H1 (cell line): Measurements from ENCODE around the gene PGM1. TPM values are rescaled to one million over a fixed set of nuclear protein-coding genes. Genes with fewer than 3 reads are reported as not detected.

ENCODE experiments used
- CTCF ChIA-PET: fragments of 300-600 bp; sonication (Branson Sonifier 250); formaldehyde crosslinking; loops from one replicate; lab custom pipeline; 2021; ENCODE audit not compliant: partially characterized antibody; lab: Charles Lee
- POLR2A ChIA-PET: fragments of 300-600 bp; sonication (Branson Sonifier 250); formaldehyde crosslinking; loops from one replicate; lab custom pipeline; 2021; ENCODE audit warnings: inconsistent platforms; ENCODE audit not compliant: partially characterized antibody; lab: Charles Lee
- DNase-seq, 2 experiments: peaks; one replicate each; pipeline versions ENCODE4 v3.0.0 to v3.0.0-alpha.2; 2010 to 2022; ENCODE audit warnings: low spot score in 2 of 2, low read depth in 1 of 2, mixed read lengths in 1 of 2
- FAIRE-seq: peaks from 2 replicates; lab custom pipeline; 2011; peaks lifted over from hg19 to GRCh38; lab: Jason Lieb, UNC
- H2AFZ ChIP-seq: 2 replicates; pipeline ENCODE4 v1.8.1; 2012; ENCODE audit warnings: low read length, inconsistent platforms
- H2AK5ac ChIP-seq: 2 replicates; pipeline ENCODE4 v1.6.1; 2013; ENCODE audit warnings: low read depth, low read length
- H2BK120ac ChIP-seq: replicated peaks from 2 replicates; pipeline ENCODE3; 2013; ENCODE audit warnings: low read depth, low read length, inconsistent platforms
- H2BK12ac ChIP-seq: 2 replicates; pipeline ENCODE4 v1.6.1; 2013; ENCODE audit warnings: low read depth, low read length
- H2BK15ac ChIP-seq: 2 replicates; pipeline ENCODE4 v1.6.1; 2013; ENCODE audit warnings: low read length
- H2BK20ac ChIP-seq: 2 replicates; pipeline ENCODE4 v1.6.1; 2013; ENCODE audit warnings: low read length
- H2BK5ac ChIP-seq: 2 replicates; pipeline ENCODE4 v1.6.1; 2013; ENCODE audit warnings: low read depth, low read length
- H3K14ac ChIP-seq: 2 replicates; pipeline ENCODE4 v1.6.1; 2013; ENCODE audit warnings: inconsistent platforms; ENCODE audit not compliant: insufficient read length
- H3K18ac ChIP-seq: 2 replicates; pipeline ENCODE4 v1.6.1; 2013; ENCODE audit warnings: low read length; ENCODE audit errors: extremely low read depth
- H3K23ac ChIP-seq: 2 replicates; pipeline ENCODE4 v1.6.1; 2013; ENCODE audit warnings: inconsistent platforms; ENCODE audit not compliant: insufficient read length
- H3K23me2 ChIP-seq: 2 replicates; pipeline ENCODE4 v1.6.1; 2013; ENCODE audit warnings: low read depth, low read length
- H3K27ac ChIP-seq: 2 replicates; pipeline ENCODE4 v1.6.1; 2011; ENCODE audit warnings: low read depth, low read length, inconsistent platforms
- H3K27me3 ChIP-seq, 4 experiments: replicated peaks in 1 of 4; 1 replicate in 1 of 4; 2 replicates in 3 of 4; pipeline versions ENCODE4 v1.6.1 to v1.8.1; 2011 to 2013; ENCODE audit warnings: low read length in 3 of 4, mild to moderate bottlenecking in 3 of 4, inconsistent platforms in 2 of 4, mixed read lengths in 2 of 4, moderate library complexity in 1 of 4; ENCODE audit not compliant: control insufficient read depth in 3 of 4, insufficient read depth in 3 of 4; ENCODE audit errors: extremely low read depth in 1 of 4
- H3K36me3 ChIP-seq, 4 experiments: 2 replicates each; pipeline versions ENCODE4 v1.6.1 to v1.8.1; 2011 to 2013; ENCODE audit warnings: mild to moderate bottlenecking in 4 of 4, low read length in 3 of 4, moderate library complexity in 2 of 4, control low read depth in 1 of 4, inconsistent platforms in 1 of 4; ENCODE audit not compliant: insufficient read depth in 4 of 4, control insufficient read depth in 2 of 4
- H3K4ac ChIP-seq: replicated peaks from 2 replicates; pipeline ENCODE3; 2013; ENCODE audit warnings: low read length, low read depth, mixed read lengths, inconsistent platforms; ENCODE audit not compliant: insufficient read length
- H3K4me1 ChIP-seq, 4 experiments: replicated peaks in 1 of 4; 1 replicate in 1 of 4; 2 replicates in 3 of 4; pipeline versions ENCODE4 v1.6.1 to v1.8.1; 2011 to 2013; ENCODE audit warnings: low read length in 3 of 4, inconsistent platforms in 2 of 4, mixed read lengths in 1 of 4; ENCODE audit not compliant: insufficient read depth in 4 of 4, control insufficient read depth in 3 of 4
- H3K4me2 ChIP-seq, 2 experiments: 2 replicates each; pipeline versions ENCODE4 v1.6.1 to v1.8.1; 2011 to 2013; ENCODE audit warnings: low read depth in 2 of 2, low read length in 2 of 2, control low read depth in 1 of 2, inconsistent platforms in 1 of 2, mild to moderate bottlenecking in 1 of 2; ENCODE audit not compliant: insufficient read depth in 1 of 2
- H3K4me3 ChIP-seq, 4 experiments: fragments of 200-600, 300-600 bp in 1 of 4; sonication (generic), shearing (Covaris generic), sonication (Bioruptor Twin) in 1 of 4; 2 replicates each; pipeline versions ENCODE4 v1.5.1 to v1.8.1; 2011 to 2016; ENCODE audit warnings: low read length in 4 of 4, low read depth in 3 of 4, control low read depth in 2 of 4, inconsistent platforms in 2 of 4, mild to moderate bottlenecking in 2 of 4, mixed read lengths in 1 of 4, moderate library complexity in 1 of 4; ENCODE audit not compliant: insufficient read depth in 2 of 4; ENCODE audit errors: extremely low read depth in 1 of 4
- H3K56ac ChIP-seq: replicated peaks from 2 replicates; pipeline ENCODE3; 2013; ENCODE audit warnings: low read depth, mild to moderate bottlenecking, mixed read lengths, low read length, inconsistent platforms; ENCODE audit not compliant: insufficient read length
- H3K79me1 ChIP-seq: 2 replicates; pipeline ENCODE4 v1.6.1; 2013; ENCODE audit warnings: low read depth, low read length, control low read depth
- H3K79me2 ChIP-seq, 2 experiments: 2 replicates each; pipeline versions ENCODE4 v1.6.1 to v1.8.1; 2012 to 2013; ENCODE audit warnings: low read length in 2 of 2, mild to moderate bottlenecking in 2 of 2, inconsistent platforms in 1 of 2; ENCODE audit not compliant: insufficient read depth in 2 of 2, control insufficient read depth in 1 of 2
- H3K9ac ChIP-seq, 4 experiments: replicated peaks in 1 of 4; 1 replicate in 1 of 4; 2 replicates in 3 of 4; pipeline versions ENCODE4 v1.6.1 to v1.8.1; 2011 to 2013; ENCODE audit warnings: low read depth in 3 of 4, low read length in 3 of 4, control low read depth in 2 of 4, mild to moderate bottlenecking in 2 of 4, moderate library complexity in 2 of 4, inconsistent platforms in 1 of 4; ENCODE audit errors: extremely low read depth in 1 of 4
- H3K9me3 ChIP-seq, 2 experiments: 2 replicates each; pipeline versions ENCODE4 v1.6.1 to v1.8.1; 2012 to 2013; ENCODE audit warnings: mild to moderate bottlenecking in 2 of 2, moderate library complexity in 2 of 2, control low read depth in 1 of 2, inconsistent platforms in 1 of 2, low read depth in 1 of 2, low read length in 1 of 2, mixed read lengths in 1 of 2; ENCODE audit not compliant: insufficient read depth in 2 of 2
- H4K20me1 ChIP-seq, 2 experiments: replicated peaks in 1 of 2; 2 replicates each; pipeline versions ENCODE3 to v1.8.1; 2011 to 2013; ENCODE audit warnings: inconsistent platforms in 2 of 2, low read length in 2 of 2, mild to moderate bottlenecking in 1 of 2; ENCODE audit not compliant: insufficient read depth in 2 of 2, control insufficient read depth in 1 of 2
- H4K5ac ChIP-seq: 2 replicates; pipeline ENCODE4 v1.6.1; 2013; ENCODE audit warnings: low read length, low read depth, mixed read lengths, inconsistent platforms; ENCODE audit not compliant: insufficient read length
- H4K8ac ChIP-seq: 2 replicates; pipeline ENCODE4 v1.8.0; 2013; ENCODE audit warnings: mild to moderate bottlenecking, moderate library complexity, low read length, inconsistent platforms; ENCODE audit not compliant: insufficient read depth; ENCODE audit errors: extremely low read depth
- H4K91ac ChIP-seq: replicated peaks from 2 replicates; pipeline ENCODE3; 2013; ENCODE audit warnings: low read length, mixed read lengths, inconsistent platforms; ENCODE audit not compliant: insufficient read length
- EP300 ChIP-seq, 2 experiments: IDR thresholded peaks; 1 replicate in 1 of 2; 2 replicates in 1 of 2; pipeline ENCODE4 v1.6.1; 2011 to 2012; ENCODE audit warnings: low read depth in 2 of 2, low read length in 2 of 2, mild to moderate bottlenecking in 2 of 2, borderline replicate concordance in 1 of 2, inconsistent platforms in 1 of 2, moderate library complexity in 1 of 2
- EZH2 ChIP-seq: fragments of 200-600 bp; sonication (generic); IDR thresholded peaks from 2 replicates; pipeline ENCODE4 v1.7.1; 2012; ENCODE audit warnings: low read depth, mild to moderate bottlenecking, moderate library complexity, low read length, inconsistent platforms; ENCODE audit not compliant: severe bottlenecking
- FOSL1 ChIP-seq: IDR thresholded peaks from 2 replicates; pipeline ENCODE4 v1.6.1; 2011; ENCODE audit warnings: mild to moderate bottlenecking, low read depth, low read length, moderate library complexity; ENCODE audit not compliant: insufficient read depth
- GABPA ChIP-seq: IDR thresholded peaks from 2 replicates; pipeline ENCODE4 v1.6.1; 2011; ENCODE audit warnings: mild to moderate bottlenecking, low read length, moderate library complexity, borderline replicate concordance; ENCODE audit not compliant: insufficient read depth
- JUN ChIP-seq: IDR thresholded peaks from 2 replicates; pipeline ENCODE4 v1.6.1; 2011; ENCODE audit warnings: low read depth, mild to moderate bottlenecking, improper control_type of control experiment, low read length
- NANOG ChIP-seq: IDR thresholded peaks from 2 replicates; pipeline ENCODE4 v1.6.1; 2011; ENCODE audit warnings: low read length, low read depth, mild to moderate bottlenecking, inconsistent platforms; ENCODE audit not compliant: insufficient read depth, poor library complexity, severe bottlenecking
- POLR2A ChIP-seq, 2 experiments: IDR thresholded peaks; 1 replicate in 1 of 2; 2 replicates in 1 of 2; pipeline ENCODE4 v1.6.1; 2011; ENCODE audit warnings: low read depth in 2 of 2, low read length in 2 of 2, mild to moderate bottlenecking in 2 of 2; ENCODE audit errors: control extremely low read depth in 1 of 2
- RXRA ChIP-seq: IDR thresholded peaks from 2 replicates; pipeline ENCODE4 v1.6.1; 2011; ENCODE audit warnings: low read depth, mild to moderate bottlenecking, low read length, moderate library complexity; ENCODE audit not compliant: insufficient read depth
- SIN3A ChIP-seq, 2 experiments: IDR thresholded peaks in 1 of 2; conservative IDR thresholded peaks in 1 of 2; 2 replicates each; pipeline ENCODE4 v1.6.1; 2011 to 2012; ENCODE audit warnings: low read length in 2 of 2, improper control_type of control experiment in 1 of 2, low read depth in 1 of 2, mild to moderate bottlenecking in 1 of 2
- SIRT6 ChIP-seq: IDR thresholded peaks from one replicate; pipeline ENCODE4 v1.7.1; 2012; ENCODE audit warnings: low read length, inconsistent platforms
- SIX5 ChIP-seq: IDR thresholded peaks from 2 replicates; pipeline ENCODE4 v1.6.1; 2011; ENCODE audit warnings: mild to moderate bottlenecking, low read depth, low read length
- TAF1 ChIP-seq: IDR thresholded peaks from 2 replicates; pipeline ENCODE4 v1.6.1; 2011; ENCODE audit warnings: mild to moderate bottlenecking, low read depth, low read length
- TAF7 ChIP-seq: optimal IDR thresholded peaks from 2 replicates; pipeline ENCODE3; 2011; ENCODE audit warnings: low read depth, mild to moderate bottlenecking, inconsistent platforms, low read length, moderate library complexity, borderline replicate concordance
- YY1 ChIP-seq: IDR thresholded peaks from 2 replicates; pipeline ENCODE4 v1.6.1; 2011; ENCODE audit warnings: low read depth, mild to moderate bottlenecking, low read length
- WGBS, 2 experiments: shearing (Covaris generic) in 1 of 2; methylation state at CpG; one replicate each; pipeline versions ENCODE4 v1.1.6 to v1.1.7; 2013 to 2015; ENCODE audit warnings: low lambda C conversion rate in 2 of 2, mixed read lengths in 2 of 2, inconsistent platforms in 1 of 2, low coverage in 1 of 2, missing lambda C conversion rate in 1 of 2; ENCODE audit not compliant: insufficient replicate concordance in 2 of 2, insufficient coverage in 1 of 2, insufficient read length in 1 of 2; ENCODE audit errors: extremely low coverage in 1 of 2, missing lambda C conversion rate in 1 of 2; 5-methylcytosine and 5-hydroxymethylcytosine counted together
- polyA plus RNA-seq, 7 experiments: library from polyadenylated mRNA; depleted of rRNA in 3 of 7; stranded (reverse) in 5 of 7; unstranded in 2 of 7; fragments of >200 nt in 5 of 7; fragments of 200-250 nt in 2 of 7; gene quantifications; 1 replicate in 5 of 7; 2 replicates in 1 of 7; 4 replicates in 1 of 7; pipeline versions ENCODE4 v1.2.1 to v1.2.3, GENCODE V29; 2011 to 2013; ENCODE audit warnings: missing spikeins in 2 of 7, mixed read lengths in 2 of 7
- total RNA-seq: library from RNA; stranded (reverse); fragmentation: NEBNext Ultra II Directional; extraction: Animal tissue kit (Norgen Biotek cat#: 25700); gene quantifications from 2 replicates; pipeline ENCODE4 v1.2.1, GENCODE V29; 2021

The PGM1 gene
- total and polyA plus RNA-seq, 2 of the 8 experiments (the other 6 are each of a cell fraction or from before 2014, with no cell fraction given), result 33.0 to 65.4 TPM

DNA sequence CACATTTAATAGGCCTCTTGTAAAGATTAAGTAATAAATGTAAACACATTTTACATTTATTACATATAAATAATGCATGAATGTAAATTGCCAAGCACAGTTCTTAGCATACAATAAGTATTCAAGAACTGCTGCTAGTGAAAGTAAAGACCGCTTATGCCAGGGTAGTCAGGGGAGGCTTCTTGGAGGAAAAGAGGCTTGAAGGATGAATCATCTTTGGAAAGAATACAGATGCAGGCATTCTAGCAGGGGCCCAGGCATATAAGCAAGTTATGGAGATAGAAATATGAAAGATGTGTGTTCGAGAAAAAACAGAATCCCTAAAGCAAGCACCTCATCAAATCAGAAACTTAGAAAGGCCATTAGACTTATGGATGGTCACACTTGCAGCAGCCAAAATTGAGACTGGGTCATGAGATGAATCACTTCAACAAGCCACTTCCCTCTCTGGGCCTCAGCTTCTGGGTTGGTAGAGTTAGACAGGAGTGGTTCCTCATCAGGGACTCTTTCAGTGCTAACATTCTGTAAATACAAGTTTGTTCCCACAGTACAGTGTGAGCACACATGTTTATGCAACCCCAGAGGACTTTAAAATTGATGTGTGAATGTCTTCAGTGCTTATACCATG is 100.8 kb downstream of the PGM1 start:
- no peak overlapping the region for H3K18ac ChIP-seq
- no peaks in the 10 kb centered on the region for H3K36me3 ChIP-seq
- no peak overlapping the region for H3K14ac ChIP-seq
- H3K9me3 ChIP-seq, result no peaks in the 10 kb centered on the region
- no peaks in the 10 kb centered on the region for H3K27me3 ChIP-seq
- H3K23me2 ChIP-seq, result no peaks in the 10 kb centered on the region
- no peak overlapping the region for H4K5ac ChIP-seq
- H2BK5ac ChIP-seq, result no peak overlapping the region
- no peak overlapping the region for H3K9ac ChIP-seq
- no peak overlapping the region for H2BK15ac ChIP-seq
- no peak overlapping the region for H2BK120ac ChIP-seq
- no peaks in the 10 kb centered on the region for H3K4me1 ChIP-seq
- H2BK12ac ChIP-seq, result no peak overlapping the region
- no peak overlapping the region for H3K4ac ChIP-seq
- DNase-seq (no peak), FAIRE-seq (no peak)
- H3K79me2 ChIP-seq, result no peaks in the 10 kb centered on the region
- no peak overlapping the region for H3K27ac ChIP-seq
- H3K56ac ChIP-seq, result no peak overlapping the region
- H3K4me2 ChIP-seq, result no peak overlapping the region
- no peak overlapping the region for H3K23ac ChIP-seq
- H2BK20ac ChIP-seq, result no peak overlapping the region
- 84% methylated on average over 2 of the region's 2 CpGs; no CpG with 5 or more reads in 1 of the 2 experiments for WGBS, 2 experiments
- H3K79me1 ChIP-seq, result no peaks in the 10 kb centered on the region
- no peak overlapping the region for H2AFZ ChIP-seq
- no peak overlapping the region for H4K91ac ChIP-seq
- H4K8ac ChIP-seq, result no peak overlapping the region
- CTCF ChIA-PET, result interaction anchor here (1.0 to 3.9 kb wide), 3 partner anchors 10 to 38 kb away, joined by 3 to 51 read pairs (median 3); no protein-coding TSS in a partner anchor
- H3K4me3 ChIP-seq, result no peak overlapping the region
- no peaks in the 10 kb centered on the region for H4K20me1 ChIP-seq
- POLR2A ChIA-PET, result no interaction called here
- no peak overlapping the region for H2AK5ac ChIP-seq
- TF ChIP-seq YY1, result no peak
- no peak for TF ChIP-seq SIRT6
- no peak for TF ChIP-seq TAF1
- TF ChIP-seq TAF7, result no peak
- no peak for TF ChIP-seq NANOG
- no peak for TF ChIP-seq JUN
- TF ChIP-seq SIN3A (conservative IDR thresholded peaks at IDR 0.05 in 1 of 2, IDR thresholded peaks at IDR 0.05 in 1 of 2; ENCODE audit: low read depth in 1 of 2, low read length in 2 of 2), result no peak
- TF ChIP-seq EP300 (IDR thresholded peaks at IDR 0.05; ENCODE audit: borderline replicate concordance in 1 of 2, low read depth in 2 of 2, low read length in 2 of 2), result no peak
- TF ChIP-seq RXRA, result no peak
- TF ChIP-seq FOSL1, result no peak
- no peak for TF ChIP-seq GABPA
- no peak for TF ChIP-seq SIX5
- no peak for TF ChIP-seq POLR2A (IDR thresholded peaks at IDR 0.05; ENCODE audit: control extremely low read depth in 1 of 2, low read depth in 2 of 2, low read length in 2 of 2)
- no peak for TF ChIP-seq EZH2
